HG03439 (cell line): ENCODE measurements around the gene MSI2.
"Not testable (repeated sequence)": the region's sequence is repeated elsewhere in the genome, so short reads cannot be mapped to it uniquely, and the experiment has no call there.

Source experiments
- ATAC-seq: cut with Tn5 transposase; IDR thresholded peaks from one replicate; pipeline ENCODE4 v1.9.1; 2021; ENCODE audit warnings: mild to moderate bottlenecking, moderate library complexity; ENCODE audit not compliant: unreplicated experiment

Gene MSI2

GRCh38 chr17:57490890-57491289 lies 234.6 kb downstream of the MSI2 start:
- no peak for ATAC-seq

DNA sequence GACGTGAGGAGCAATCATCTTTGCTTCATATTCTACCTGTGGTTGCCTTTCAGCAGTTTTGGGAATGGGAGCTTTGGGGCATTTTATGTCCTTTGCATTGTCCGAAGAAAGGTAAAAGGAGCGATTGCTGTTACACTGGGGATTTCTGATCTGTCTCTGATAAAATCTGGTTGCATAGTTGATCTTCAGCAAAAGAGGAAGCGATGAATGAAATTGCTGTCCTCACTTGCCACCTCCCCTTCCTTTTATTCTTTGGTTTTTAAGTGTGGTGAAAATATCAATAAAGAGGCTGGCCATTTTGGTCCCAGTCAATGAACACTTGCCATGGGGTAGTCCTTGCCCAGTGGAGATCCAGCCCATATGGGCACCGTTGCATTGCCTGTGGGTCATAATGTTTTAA lies 236.8 kb downstream of the MSI2 start:
- ATAC-seq, result no peak

DNA sequence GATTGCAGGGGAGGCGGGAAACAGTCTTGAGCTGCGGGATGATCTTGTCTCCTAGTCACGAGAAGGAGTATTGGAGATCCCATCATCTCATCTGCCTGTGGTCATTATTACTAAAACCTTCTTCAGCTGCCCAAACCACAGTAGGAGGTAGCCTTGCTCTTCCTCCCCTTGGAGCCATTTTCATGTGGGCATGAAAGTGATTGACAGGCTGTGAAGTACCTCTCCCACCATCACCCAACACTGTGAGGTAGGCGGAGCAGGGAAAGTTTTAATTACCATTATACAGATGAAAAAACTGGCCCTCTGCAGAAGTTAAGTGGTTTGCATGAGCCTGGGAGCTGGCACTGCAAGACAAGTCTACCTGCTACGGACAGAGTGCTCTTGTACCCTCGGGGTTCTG lies 237.3 kb downstream of the MSI2 start:
- ATAC-seq, result no peak

DNA sequence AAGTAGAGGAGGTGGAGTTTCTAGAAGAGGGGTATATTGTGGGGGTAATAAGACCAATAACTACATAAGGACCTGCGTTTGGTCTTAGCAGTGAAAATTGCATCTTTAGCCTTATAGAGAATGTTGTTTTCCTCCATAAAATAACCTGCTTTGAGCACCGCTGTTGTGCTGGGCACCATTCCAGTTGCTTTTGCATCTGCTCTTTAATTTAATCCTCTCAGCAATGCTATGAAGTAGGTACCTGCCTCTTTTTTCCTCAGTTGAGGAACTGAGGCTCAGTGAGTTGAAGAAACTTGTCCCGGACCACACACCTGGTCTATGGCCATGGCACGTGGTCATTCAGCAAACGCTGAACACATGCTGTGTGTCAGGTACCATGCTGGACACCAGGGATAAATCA lies 238.1 kb downstream of the MSI2 start:
- no peak for ATAC-seq

- ATAC-seq, result no peak
Observed at GRCh38 chr17:57495771-57496170, 239.4 kb downstream of the MSI2 start.

DNA sequence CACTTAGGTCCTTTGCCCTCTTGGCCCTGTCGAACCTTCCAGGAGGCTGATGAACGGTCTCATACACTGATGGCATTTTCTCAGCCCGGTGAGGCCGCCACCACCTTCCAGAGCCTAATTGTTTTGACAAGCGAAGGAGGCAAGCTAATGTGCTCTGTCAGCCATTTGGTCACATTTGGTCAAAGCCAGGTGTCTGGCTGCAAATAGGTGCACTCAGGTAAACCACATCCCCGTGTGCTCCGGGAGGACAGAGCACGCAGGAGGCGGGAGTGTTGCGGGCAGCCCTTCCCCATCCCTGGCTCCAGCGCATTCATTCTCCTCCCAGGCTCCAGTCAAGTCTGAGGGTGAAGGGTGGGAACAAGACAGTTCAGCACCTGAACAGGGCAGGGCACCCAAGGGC lies 240.1 kb downstream of the MSI2 start:
- no peak for ATAC-seq

- ATAC-seq, result no peak
Observed at GRCh38 chr17:57498443-57498842, 242.1 kb downstream of the MSI2 start.

DNA sequence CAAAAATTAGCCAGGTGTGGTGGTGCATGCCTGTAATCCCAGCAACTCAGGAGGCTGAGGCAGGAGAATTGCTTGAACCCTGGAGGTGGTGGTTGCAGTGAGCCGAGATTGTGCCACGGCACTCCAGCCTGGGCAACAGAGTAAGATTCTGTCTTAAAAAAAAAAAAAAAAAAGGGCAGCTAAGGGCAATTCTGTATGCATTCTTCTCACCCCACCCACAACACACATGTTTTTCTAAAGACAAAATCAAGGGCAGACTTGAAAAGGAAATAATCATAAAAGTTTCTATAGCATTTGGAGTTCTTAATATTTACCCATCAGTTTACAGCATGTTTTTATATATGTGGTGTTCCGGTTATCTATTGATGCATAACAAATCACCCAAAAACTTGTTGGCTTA lies 242.9 kb downstream of the MSI2 start:
- not testable (repeated sequence) for ATAC-seq

- no peak for ATAC-seq
Observed at GRCh38 chr17:57499648-57500049, 243.3 kb downstream of the MSI2 start.

DNA sequence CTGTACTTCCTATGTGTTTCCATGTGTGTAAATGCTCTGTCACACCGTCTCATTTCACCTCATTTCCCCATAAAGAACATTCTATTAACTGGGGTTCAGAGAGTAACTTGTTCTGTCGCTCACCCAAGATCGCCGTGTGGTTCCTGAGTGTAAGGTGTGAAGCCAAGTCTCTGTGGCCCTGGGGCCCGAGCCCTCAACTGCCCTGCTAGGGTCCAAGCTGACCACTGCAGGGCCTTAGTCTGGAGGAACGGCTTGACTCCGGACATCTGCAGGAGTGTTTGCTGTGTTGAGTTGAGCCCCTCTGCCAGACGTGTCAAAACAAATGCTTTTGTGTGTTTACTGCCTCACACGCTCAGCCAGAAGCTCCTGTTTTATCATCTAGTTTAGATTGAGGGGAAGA lies 244.7 kb downstream of the MSI2 start:
- ATAC-seq, result no peak

- ATAC-seq, result no peak
Observed at GRCh38 chr17:57502022-57502421, 245.7 kb downstream of the MSI2 start.

- ATAC-seq, result no peak
Observed at GRCh38 chr17:57502811-57503241, 246.5 kb downstream of the MSI2 start.

DNA sequence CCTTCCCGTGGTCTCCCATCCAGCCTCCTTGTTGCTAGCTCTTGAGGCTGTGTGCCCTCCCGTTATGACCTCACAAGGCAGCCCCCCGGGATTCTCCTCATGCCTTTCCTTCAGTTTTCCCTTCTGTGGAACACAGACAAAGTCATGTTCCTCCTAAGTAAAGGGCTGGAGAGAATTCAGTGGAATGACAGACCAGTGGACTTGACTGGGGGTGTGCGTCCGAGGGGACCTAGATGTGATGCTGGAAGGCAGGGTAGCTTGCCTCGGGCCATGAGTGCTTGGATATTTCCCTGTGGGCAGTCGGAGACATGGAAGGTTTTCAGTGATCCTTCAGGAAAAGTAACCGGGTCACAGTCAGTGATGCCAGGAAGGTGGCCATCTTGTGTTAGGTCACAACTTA lies 247.9 kb downstream of the MSI2 start:
- no peak for ATAC-seq

DNA sequence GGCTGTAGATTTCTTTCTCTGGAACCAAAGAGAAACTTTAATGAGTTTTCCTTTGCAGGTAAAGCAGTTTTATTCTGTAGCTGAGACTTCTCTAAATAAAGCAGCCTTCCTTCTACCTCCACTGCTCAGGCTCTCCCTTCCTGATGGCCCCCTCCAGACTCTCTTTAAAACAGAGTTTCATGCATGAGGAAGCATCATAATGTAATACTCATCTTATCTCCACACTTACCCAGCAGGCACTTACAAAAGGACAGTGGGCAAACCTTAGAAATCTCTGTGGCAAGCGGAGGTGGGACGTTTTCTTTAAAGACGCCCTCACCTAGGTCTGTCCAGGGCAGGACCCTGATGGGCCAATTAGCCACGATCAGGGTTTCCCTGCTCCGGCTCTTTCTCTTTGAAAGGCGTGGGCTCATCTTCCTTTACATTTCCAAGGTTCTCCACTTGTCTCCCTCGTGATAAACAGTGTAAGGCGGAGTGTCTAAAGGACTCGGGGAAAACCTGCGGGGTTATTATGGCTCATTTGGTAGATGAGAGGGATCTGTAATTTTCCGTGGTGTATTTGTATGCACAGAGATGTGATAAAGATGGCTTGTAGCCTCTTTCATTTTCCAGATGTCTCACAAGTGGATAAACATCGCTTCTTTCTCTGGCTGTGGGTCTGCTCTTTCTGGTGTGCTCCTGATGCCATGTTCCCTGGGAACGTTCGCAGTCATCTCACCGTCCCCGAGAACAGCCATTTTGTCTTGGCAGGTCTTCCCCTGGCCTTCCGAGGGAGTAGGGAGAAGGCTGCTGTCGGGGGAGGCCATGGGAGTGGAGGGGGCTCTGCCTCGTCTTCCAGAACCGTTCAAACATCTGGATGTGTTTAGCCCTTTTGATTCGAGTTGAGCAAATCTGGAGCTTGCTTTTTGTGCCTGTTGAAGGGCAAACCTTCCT lies 249.8 kb downstream of the MSI2 start:
- no peak for ATAC-seq

- no peak for ATAC-seq
Observed at GRCh38 chr17:57506774-57507127, 250.4 kb downstream of the MSI2 start.

- ATAC-seq, result no peak
Observed at GRCh38 chr17:57507828-57508227, 251.5 kb downstream of the MSI2 start.

DNA sequence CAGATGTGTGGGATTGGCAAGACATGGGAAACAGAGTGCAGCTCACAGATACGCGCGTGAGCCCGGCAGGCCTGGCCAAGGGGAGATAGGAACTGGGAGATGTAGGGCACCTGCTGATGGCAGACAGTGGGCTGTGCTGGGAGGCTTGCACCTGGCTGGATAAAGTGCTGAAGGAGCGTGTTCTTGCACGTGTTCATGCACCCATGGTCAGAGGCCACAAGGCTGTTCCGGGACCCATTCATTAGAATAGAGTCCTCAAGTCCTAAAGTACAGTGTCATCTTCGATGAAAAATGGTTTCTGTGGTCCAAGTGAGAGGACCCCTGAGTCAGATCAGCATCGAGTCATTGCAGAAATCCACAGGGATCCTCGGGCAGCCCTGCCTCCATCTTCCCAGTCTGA lies 252.3 kb downstream of the MSI2 start:
- ATAC-seq, result no peak

GRCh38 chr17:57511475-57512123 lies 255.3 kb downstream of the MSI2 start:
- no peak for ATAC-seq

DNA sequence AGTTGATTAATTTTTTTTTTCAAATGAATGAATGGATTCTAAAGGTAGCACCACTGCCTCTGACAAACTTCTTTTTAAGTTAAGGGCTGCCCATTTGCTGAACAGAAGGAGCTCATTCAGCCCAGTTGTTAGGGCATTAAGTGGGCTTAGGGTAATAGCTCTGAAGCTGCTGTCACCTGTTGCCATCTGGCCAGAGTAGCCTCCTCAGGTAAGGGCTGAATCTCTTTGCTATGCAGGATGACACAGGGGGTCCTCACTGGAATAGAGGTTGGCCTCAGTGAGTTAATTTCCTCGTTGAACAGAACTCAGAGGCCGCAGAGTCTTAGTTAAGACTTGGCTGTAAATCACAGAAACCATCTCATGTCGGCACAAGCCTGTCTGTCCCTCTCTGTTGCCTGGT lies 255.9 kb downstream of the MSI2 start:
- ATAC-seq, result no peak

DNA sequence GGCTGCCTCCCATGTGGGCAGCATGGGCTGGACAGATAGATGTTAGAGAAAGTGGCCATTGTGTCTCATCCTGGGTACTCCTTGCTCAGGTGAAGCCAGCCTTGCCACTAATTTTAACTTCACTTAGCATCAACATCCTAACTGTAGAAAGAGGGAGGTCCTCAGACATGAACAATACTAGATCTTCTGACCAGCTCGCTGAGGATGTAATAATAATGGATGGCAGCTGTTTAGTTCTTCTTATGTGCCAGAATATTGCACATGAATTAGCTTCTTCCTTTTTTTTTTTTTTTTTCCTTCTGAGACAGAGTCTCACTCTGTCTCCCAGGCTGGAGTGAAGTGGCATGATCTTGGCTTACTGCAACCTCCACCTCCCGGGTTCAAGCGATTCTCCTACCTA lies 256.4 kb downstream of the MSI2 start:
- no peak for ATAC-seq

DNA sequence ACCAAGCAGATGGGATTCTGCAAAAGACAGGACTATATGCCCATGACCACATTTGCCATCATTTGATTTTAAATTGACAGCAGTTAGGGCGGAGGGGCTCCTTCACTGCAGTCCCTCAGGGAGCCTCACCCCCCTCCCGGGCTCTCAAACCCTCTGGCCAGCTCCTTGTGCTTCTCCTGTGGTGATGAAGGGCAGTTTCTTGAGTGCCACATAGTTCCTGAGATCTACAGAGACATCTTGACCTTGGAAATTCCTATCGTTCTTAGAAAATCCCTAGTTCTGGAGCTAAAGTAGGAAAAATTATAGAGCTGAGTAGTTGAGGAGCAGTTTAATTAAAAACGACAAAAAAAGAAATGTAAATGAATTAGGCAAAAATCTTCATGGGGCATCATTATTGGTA lies 257.2 kb downstream of the MSI2 start:
- ATAC-seq, result no peak

GRCh38 chr17:57514614-57515013 lies 258.3 kb downstream of the MSI2 start:
- ATAC-seq, result no peak
